ENCODE data around the gene DBNL.

Gene DBNL

GRCh38 chr7:44078521-44078920 lies 34.0 kb downstream of the DBNL start:
- DNase-seq, result no peak

- DNase-seq, result no peak
Measured at GRCh38 chr7:44079331-44080021, 35.0 kb downstream of the DBNL start.

- DNase-seq, result no peak
Measured at GRCh38 chr7:44080118-44080517, 35.6 kb downstream of the DBNL start.

GRCh38 chr7:44080686-44081265 lies 36.3 kb downstream of the DBNL start:
- no peak for DNase-seq

GRCh38 chr7:44081266-44081748 lies 36.8 kb downstream of the DBNL start:
- DNase-seq, result no peak

- peak; percentile 93 to 98 (median 96) for DNase-seq
Measured at GRCh38 chr7:44082541-44083207, 38.2 kb downstream of the DBNL start.

- no peak for DNase-seq
Measured at GRCh38 chr7:44083796-44084195, 39.3 kb downstream of the DBNL start.

- no peak for DNase-seq
Measured at GRCh38 chr7:44084701-44085100, 40.2 kb downstream of the DBNL start.

GRCh38 chr7:44085546-44085945 lies 41.0 kb downstream of the DBNL start:
- no peak for DNase-seq

- no peak for DNase-seq
Measured at GRCh38 chr7:44086627-44087026, 42.1 kb downstream of the DBNL start.

GRCh38 chr7:44087911-44088838 lies 43.7 kb downstream of the DBNL start:
- DNase-seq, result no peak

- no peak for DNase-seq
Measured at GRCh38 chr7:44093102-44093641, 48.7 kb downstream of the DBNL start.

GRCh38 chr7:44094365-44094764 lies 49.9 kb downstream of the DBNL start:
- no peak for DNase-seq

GRCh38 chr7:44094883-44095592 lies 50.5 kb downstream of the DBNL start:
- DNase-seq, result no peak

GRCh38 chr7:44095781-44096180 lies 51.3 kb downstream of the DBNL start:
- DNase-seq, result no peak

- DNase-seq, result no peak
Measured at GRCh38 chr7:44096326-44096881, 51.9 kb downstream of the DBNL start.

GRCh38 chr7:44097064-44097932 lies 52.8 kb downstream of the DBNL start:
- DNase-seq, result no peak

- DNase-seq, result no peak
Measured at GRCh38 chr7:44098092-44099068, 53.9 kb downstream of the DBNL start.

- DNase-seq, result no peak
Measured at GRCh38 chr7:44099669-44100068, 55.2 kb downstream of the DBNL start.
